ENCODE measurements around the gene HMG20A. TPM values are rescaled to one million over a fixed set of nuclear protein-coding genes. Genes with fewer than 3 reads are reported as not detected.

The HMG20A gene
- total and polyA plus RNA-seq, 9 of the 15 experiments (the other 6 are each of a cell fraction or from before 2014, with no cell fraction given) = 25.0 to 68.1 (median 38.9) TPM

DNA sequence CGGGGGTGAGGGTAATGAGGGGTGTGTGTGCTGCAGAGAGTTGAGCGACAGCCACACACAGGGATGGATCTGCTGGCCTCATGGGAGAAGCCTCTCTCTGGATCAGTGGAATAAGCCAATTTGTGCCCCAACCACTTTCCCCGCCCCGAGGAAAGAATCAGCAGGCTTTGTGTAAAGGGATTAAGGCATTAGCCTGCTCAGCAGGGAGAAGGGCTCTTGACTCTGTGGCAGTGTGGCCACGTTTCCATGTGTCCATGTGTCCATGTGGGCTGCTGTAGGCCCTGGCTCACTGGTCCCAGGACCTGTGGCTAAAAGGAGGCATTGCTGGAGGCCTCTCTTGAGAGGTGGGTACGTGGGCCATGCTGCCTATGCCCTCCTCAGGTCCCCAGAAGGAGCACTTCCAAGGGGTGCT lies 104.7 kb downstream of the HMG20A start (continued):
- TF ChIP-seq, protein P1, sequence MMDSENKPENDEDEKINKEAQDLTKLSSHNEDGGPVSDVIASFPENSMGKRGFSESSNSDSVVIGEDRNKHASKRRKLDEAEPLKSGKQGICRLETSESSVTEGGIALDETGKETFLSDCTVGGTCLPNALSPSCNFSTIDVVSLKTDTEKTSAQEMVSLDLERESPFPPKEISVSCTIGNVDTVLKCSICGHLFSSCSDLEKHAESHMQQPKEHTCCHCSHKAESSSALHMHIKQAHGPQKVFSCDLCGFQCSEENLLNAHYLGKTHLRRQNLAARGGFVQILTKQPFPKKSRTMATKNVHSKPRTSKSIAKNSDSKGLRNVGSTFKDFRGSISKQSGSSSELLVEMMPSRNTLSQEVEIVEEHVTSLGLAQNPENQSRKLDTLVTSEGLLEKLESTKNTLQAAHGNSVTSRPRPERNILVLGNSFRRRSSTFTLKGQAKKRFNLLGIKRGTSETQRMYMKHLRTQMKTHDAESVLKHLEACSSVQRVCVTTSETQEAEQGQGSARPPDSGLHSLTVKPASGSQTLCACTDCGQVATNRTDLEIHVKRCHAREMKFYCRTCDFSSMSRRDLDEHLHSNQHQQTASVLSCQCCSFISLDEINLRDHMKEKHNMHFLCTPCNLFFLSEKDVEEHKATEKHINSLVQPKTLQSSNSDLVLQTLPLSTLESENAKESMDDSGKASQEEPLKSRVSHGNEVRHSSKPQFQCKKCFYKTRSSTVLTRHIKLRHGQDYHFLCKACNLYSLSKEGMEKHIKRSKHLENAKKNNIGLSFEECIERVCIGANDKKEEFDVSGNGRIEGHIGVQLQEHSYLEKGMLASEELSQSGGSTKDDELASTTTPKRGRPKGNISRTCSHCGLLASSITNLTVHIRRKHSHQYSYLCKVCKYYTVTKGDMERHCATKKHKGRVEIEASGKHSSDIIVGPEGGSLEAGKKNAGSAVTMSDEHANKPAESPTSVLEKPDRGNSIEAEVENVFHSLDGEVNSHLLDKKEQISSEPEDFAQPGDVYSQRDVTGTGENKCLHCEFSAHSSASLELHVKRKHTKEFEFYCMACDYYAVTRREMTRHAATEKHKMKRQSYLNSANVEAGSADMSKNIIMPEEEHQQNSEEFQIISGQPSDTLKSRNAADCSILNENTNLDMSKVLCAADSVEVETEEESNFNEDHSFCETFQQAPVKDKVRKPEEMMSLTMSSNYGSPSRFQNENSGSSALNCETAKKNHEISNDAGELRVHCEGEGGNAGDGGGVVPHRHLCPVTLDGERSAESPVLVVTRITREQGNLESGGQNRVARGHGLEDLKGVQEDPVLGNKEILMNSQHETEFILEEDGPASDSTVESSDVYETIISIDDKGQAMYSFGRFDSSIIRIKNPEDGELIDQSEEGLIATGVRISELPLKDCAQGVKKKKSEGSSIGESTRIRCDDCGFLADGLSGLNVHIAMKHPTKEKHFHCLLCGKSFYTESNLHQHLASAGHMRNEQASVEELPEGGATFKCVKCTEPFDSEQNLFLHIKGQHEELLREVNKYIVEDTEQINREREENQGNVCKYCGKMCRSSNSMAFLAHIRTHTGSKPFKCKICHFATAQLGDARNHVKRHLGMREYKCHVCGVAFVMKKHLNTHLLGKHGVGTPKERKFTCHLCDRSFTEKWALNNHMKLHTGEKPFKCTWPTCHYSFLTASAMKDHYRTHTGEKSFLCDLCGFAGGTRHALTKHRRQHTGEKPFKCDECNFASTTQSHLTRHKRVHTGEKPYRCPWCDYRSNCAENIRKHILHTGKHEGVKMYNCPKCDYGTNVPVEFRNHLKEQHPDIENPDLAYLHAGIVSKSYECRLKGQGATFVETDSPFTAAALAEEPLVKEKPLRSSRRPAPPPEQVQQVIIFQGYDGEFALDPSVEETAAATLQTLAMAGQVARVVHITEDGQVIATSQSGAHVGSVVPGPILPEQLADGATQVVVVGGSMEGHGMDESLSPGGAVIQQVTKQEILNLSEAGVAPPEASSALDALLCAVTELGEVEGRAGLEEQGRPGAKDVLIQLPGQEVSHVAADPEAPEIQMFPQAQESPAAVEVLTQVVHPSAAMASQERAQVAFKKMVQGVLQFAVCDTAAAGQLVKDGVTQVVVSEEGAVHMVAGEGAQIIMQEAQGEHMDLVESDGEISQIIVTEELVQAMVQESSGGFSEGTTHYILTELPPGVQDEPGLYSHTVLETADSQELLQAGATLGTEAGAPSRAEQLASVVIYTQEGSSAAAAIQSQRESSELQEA (IDR thresholded peaks at IDR 0.05; ENCODE audit: low read depth) = no peak
